Stomach (tissue), 4 donors: ENCODE measurements around the gene SMIM38.

Source experiments
- CTCF ChIP-seq, 7 experiments: fragments of 450-650 bp in 4 of 7; fragments of 200-600 bp in 3 of 7; sonication (generic) in 3 of 7; IDR thresholded peaks; one replicate each; pipeline ENCODE4 v1.5.1; 2016 to 2019; ENCODE audit warnings: antibody characterized with exemption in 7 of 7, control low read depth in 2 of 7, mild to moderate bottlenecking in 1 of 7
- EP300 ChIP-seq: sonication (generic); formaldehyde crosslinking; IDR thresholded peaks from one replicate; pipeline ENCODE4 v1.6.1; 2017; ENCODE audit warnings: antibody characterized with exemption
- POLR2A ChIP-seq, 4 donors: fragments of 450-650 bp; IDR thresholded peaks; one replicate each; pipeline ENCODE4 v1.6.1; 2016; ENCODE audit warnings: antibody characterized with exemption in 4 of 4, control low read depth in 2 of 4, mild to moderate bottlenecking in 1 of 4, moderate library complexity in 1 of 4
- POLR2AphosphoS5 ChIP-seq, 3 donors: sonication (generic); formaldehyde crosslinking; IDR thresholded peaks; one replicate each; pipeline ENCODE4 v1.6.1; 2016; ENCODE audit warnings: antibody characterized with exemption in 3 of 3

- TF ChIP-seq CTCF (IDR thresholded peaks at IDR 0.05) (no peak), POLR2A (IDR thresholded peaks at IDR 0.05) (no peak), EP300 (no peak), POLR2AphosphoS5 (IDR thresholded peaks at IDR 0.05) (no peak)
Observed at GRCh38 chr11:69157156-69157821, 1.6 kb downstream of the SMIM38 start.
